ENCODE results near the gene RFNG. TPM values are rescaled to one million over a fixed set of nuclear protein-coding genes. Genes with fewer than 3 reads are reported as not detected.

The RFNG gene
- total RNA-seq, 1 donor from 2014 or later: 42.4 TPM

GRCh38 chr17:82090549-82091263 lies 39.1 kb upstream of the RFNG start:
- intact Hi-C loops (cut with DNase I): no loop called here

GRCh38 chr17:82089723-82090548 lies 38.3 kb upstream of the RFNG start:
- intact Hi-C loops (cut with DNase I): loop anchor here (10.0 kb wide), 1 partner anchor 55 kb away; the partner anchor contains the start of genes DCXR and RAC3
- no peak for ATAC-seq
- no peak for DNase-seq (ENCODE audit: low spot score)

More at GRCh38 chr17:82090549-82091263, 39.1 kb upstream of the RFNG start:
- no peak for ATAC-seq
- DNase-seq (ENCODE audit: low spot score): no peak

- intact Hi-C loops (cut with DNase I): loop anchor here (10.0 kb wide), 1 partner anchor 54 kb away; the partner anchor contains the start of genes DCXR and RAC3
- ATAC-seq (no peak), DNase-seq (ENCODE audit: low spot score) (no peak)
Measured at GRCh38 chr17:82088838-82089722, 37.5 kb upstream of the RFNG start.

- DNase-seq (ENCODE audit: low spot score): no peak
- no peak for ATAC-seq
- intact Hi-C loops (cut with DNase I): loop anchor here (10.0 kb wide), 1 partner anchor 53 kb away; the partner anchor contains the start of genes DCXR and RAC3
Measured at GRCh38 chr17:82087961-82088837, 36.6 kb upstream of the RFNG start.

- ATAC-seq (no peak), DNase-seq (ENCODE audit: low spot score) (no peak)
- intact Hi-C loops (cut with DNase I): loop anchor here (10.0 kb wide), 1 partner anchor 52 kb away; the partner anchor contains the start of genes DCXR and RAC3
Measured at GRCh38 chr17:82086941-82087906, 35.6 kb upstream of the RFNG start.

- DNase-seq (ENCODE audit: low spot score): no peak
- intact Hi-C loops (cut with DNase I): loop anchor here (10.0 kb wide), 1 partner anchor 51 kb away; the partner anchor contains the start of genes DCXR and RAC3
- ATAC-seq: no peak
Measured at GRCh38 chr17:82085931-82086764, 34.5 kb upstream of the RFNG start.

- ATAC-seq (no peak), DNase-seq (ENCODE audit: low spot score) (no peak)
- intact Hi-C loops (cut with DNase I): loop anchor here (10.0 kb wide), 1 partner anchor 50 kb away; the partner anchor contains the start of genes DCXR and RAC3
Measured at GRCh38 chr17:82085031-82085861, 33.6 kb upstream of the RFNG start.

GRCh38 chr17:82084373-82085030 lies 32.9 kb upstream of the RFNG start:
- ATAC-seq: no peak
- intact Hi-C loops (cut with DNase I): loop anchor here (10.0 kb wide), 1 partner anchor 50 kb away; the partner anchor contains the start of genes DCXR and RAC3
- DNase-seq (ENCODE audit: low spot score): no peak

- DNase-seq (ENCODE audit: low spot score) (no peak), ATAC-seq (no peak)
- intact Hi-C loops (cut with DNase I): loop anchor here (10.0 kb wide), 1 partner anchor 49 kb away; the partner anchor contains the start of genes DCXR and RAC3
Measured at GRCh38 chr17:82083533-82084359, 32.1 kb upstream of the RFNG start.

- ATAC-seq: no peak
- intact Hi-C loops (cut with DNase I): loop anchor here (10.0 kb wide), 1 partner anchor 48 kb away; the partner anchor contains the start of genes DCXR and RAC3
- no peak for DNase-seq (ENCODE audit: low spot score)
Measured at GRCh38 chr17:82083009-82083408, 31.4 kb upstream of the RFNG start.

- intact Hi-C loops (cut with DNase I): loop anchor here (10.0 kb wide), 1 partner anchor 48 kb away; the partner anchor contains the start of genes DCXR and RAC3
- ATAC-seq (no peak), DNase-seq (ENCODE audit: low spot score) (no peak)
Measured at GRCh38 chr17:82082456-82082855, 30.8 kb upstream of the RFNG start.

- DNase-seq (ENCODE audit: low spot score) (no peak), ATAC-seq (no peak)
- intact Hi-C loops (cut with DNase I): loop anchor here (10.0 kb wide), 1 partner anchor 47 kb away; the partner anchor contains the start of genes DCXR and RAC3
Measured at GRCh38 chr17:82081966-82082365, 30.4 kb upstream of the RFNG start.

GRCh38 chr17:82081546-82081945 lies 29.9 kb upstream of the RFNG start:
- no peak for DNase-seq (ENCODE audit: low spot score)
- intact Hi-C loops (cut with DNase I): loop anchor here (10.0 kb wide), 1 partner anchor 47 kb away; the partner anchor contains the start of genes DCXR and RAC3
- ATAC-seq: no peak
